ENCODE results near the gene TXNL4B. TPM values are rescaled to one million over a fixed set of nuclear protein-coding genes. Genes with fewer than 3 reads are reported as not detected.

TXNL4B gene
- total RNA-seq (2021; fragmentation: NEBNext Ultra II Directional; extraction: Animal tissue kit (Norgen Biotek cat#: 25700)), result 10 to 100 TPM in 3 of 6 experiments, 1 to 10 TPM in 3; 5.9 to 10.4 (median 9.9) TPM
- long read RNA-seq, transcript TXNL4B-201 (4 exons, 2,556 nt), result major isoform, 11 of 17 reads
- long read RNA-seq, partial matches to known transcripts, result 1 of 17 reads
- long read RNA-seq, other reads (novel, unspliced or antisense), result 4 of 17 reads

GRCh38 chr16:72093448-72094265 is at the start of gene TXNL4B, which contains the start of gene DHX38:
TSS of gene TXNL4B (minus strand) at chr16:72093620. CDS start at chr16:72090749, 2,871 bp downstream.
TSS of gene DHX38 (plus strand) at chr16:72093847. CDS start at chr16:72096158, 2,311 bp downstream.
- peaks cover 24% of the 10 kb centered on the region for H3K36me3 Mint-ChIP-seq (ENCODE audit: low read depth)
- peak; percentile 99 for DNase-seq
- peak within 1 kb of the TSS; percentile 100 for H3K4me3 Mint-ChIP-seq
- H3K27me3 Mint-ChIP-seq (ENCODE audit: insufficient read depth), result peaks cover 4% of the 10 kb centered on the region; the same call in 1 of the 2 replicates
- H3K27ac Mint-ChIP-seq, result peak within 1 kb of the TSS; percentile 96
- H3K9me3 Mint-ChIP-seq, result no peaks in the 10 kb centered on the region
- no peak; the same call in 1 of the 2 replicates for TF ChIP-seq CTCF (IDR thresholded peaks at IDR 0.05)
- peaks cover 37% of the 10 kb centered on the region for H3K4me1 Mint-ChIP-seq (ENCODE audit: low read depth)

- no peaks in the 10 kb centered on the region for H3K4me1 Mint-ChIP-seq (ENCODE audit: low read depth)
- DNase-seq, result no peak
- H3K9me3 Mint-ChIP-seq, result no peaks in the 10 kb centered on the region
- H3K27ac Mint-ChIP-seq, result no peak overlapping the region
- H3K27me3 Mint-ChIP-seq (ENCODE audit: insufficient read depth), result peaks cover 5% of the 10 kb centered on the region
- no peak overlapping the region for H3K4me3 Mint-ChIP-seq
- H3K36me3 Mint-ChIP-seq (ENCODE audit: low read depth), result no peaks in the 10 kb centered on the region
- no peak for TF ChIP-seq CTCF (IDR thresholded peaks at IDR 0.05)
These were observed 49.1 kb upstream of the TXNL4B start for GRCh38 chr16:72142476-72142875.

DNA sequence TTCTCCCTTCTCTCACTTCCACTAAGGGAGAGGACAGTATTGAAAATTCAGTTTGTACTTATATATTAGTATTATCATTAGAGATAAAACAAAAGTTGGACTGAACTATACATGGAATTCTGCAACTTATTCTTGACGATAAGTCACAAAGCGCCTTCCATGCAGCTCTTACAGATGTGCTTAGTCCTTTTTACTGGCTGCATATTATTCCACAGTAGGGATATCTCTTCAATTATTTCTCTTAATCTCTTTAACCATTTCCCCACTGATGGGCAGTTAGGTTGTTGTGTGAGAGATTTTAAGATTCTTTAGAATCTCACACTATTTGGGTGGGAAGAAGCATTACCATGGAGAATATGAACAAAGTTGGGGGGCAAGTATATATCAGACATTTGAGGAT is 46.5 kb upstream of the TXNL4B start:
- Mint-ChIP-seq H3K36me3 (ENCODE audit: low read depth) (no peaks in the 10 kb centered on the region), H3K4me1 (ENCODE audit: low read depth) (no peaks in the 10 kb centered on the region), H3K9me3 (no peaks in the 10 kb centered on the region), H3K27ac (no peak overlapping the region), H3K4me3 (no peak overlapping the region), H3K27me3 (ENCODE audit: insufficient read depth) (peaks cover 3% of the 10 kb centered on the region)
- DNase-seq, result no peak
- TF ChIP-seq CTCF (IDR thresholded peaks at IDR 0.05), result no peak

- H3K27ac Mint-ChIP-seq, result no peak overlapping the region
- H3K4me1 Mint-ChIP-seq (ENCODE audit: low read depth), result no peaks in the 10 kb centered on the region
- no peak for TF ChIP-seq CTCF (IDR thresholded peaks at IDR 0.05)
- H3K36me3 Mint-ChIP-seq (ENCODE audit: low read depth), result no peaks in the 10 kb centered on the region
- DNase-seq, result no peak
- H3K4me3 Mint-ChIP-seq, result no peak overlapping the region
- peaks cover 3% of the 10 kb centered on the region for H3K27me3 Mint-ChIP-seq (ENCODE audit: insufficient read depth)
- H3K9me3 Mint-ChIP-seq, result no peaks in the 10 kb centered on the region
These were observed 44.7 kb upstream of the TXNL4B start for GRCh38 chr16:72138064-72138572.

DNA sequence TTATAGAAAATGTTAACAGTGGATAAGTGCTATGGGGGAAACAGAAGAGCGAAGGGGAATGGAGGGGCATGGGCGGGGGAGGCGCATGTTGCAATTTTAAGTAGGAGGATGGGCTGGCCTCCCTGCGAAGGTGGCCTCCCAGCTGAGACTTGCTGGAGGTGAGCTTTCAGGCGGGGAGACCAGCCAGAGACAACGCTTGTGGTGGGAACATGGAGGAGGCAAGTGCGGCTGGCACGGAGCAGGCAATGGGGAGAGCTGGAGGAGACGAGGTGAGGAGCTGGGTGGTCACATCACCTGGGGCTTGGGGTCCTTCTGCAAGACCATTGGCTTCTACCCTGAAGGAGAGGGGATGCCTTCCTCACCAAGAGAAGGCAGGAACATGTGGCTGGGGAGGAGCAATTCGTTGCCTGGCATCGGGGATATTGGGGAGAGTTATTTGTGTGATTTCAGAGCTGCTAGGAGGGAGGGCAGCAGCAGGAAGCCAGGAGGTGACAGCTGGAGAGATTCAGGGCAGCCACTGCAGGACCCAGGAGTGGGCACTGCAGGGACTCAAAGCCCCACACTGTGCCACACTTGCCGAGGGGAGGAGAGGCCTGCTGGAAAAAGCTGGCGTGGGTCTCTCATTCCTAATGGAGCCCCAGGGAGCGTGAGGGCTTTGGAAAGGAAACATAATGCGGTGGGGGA is 44.1 kb upstream of the TXNL4B start:
- Mint-ChIP-seq H3K27ac (no peak overlapping the region), H3K9me3 (no peaks in the 10 kb centered on the region), H3K4me1 (ENCODE audit: low read depth) (no peaks in the 10 kb centered on the region), H3K4me3 (no peak overlapping the region), H3K27me3 (ENCODE audit: insufficient read depth) (peaks cover 7% of the 10 kb centered on the region), H3K36me3 (ENCODE audit: low read depth) (no peaks in the 10 kb centered on the region)
- DNase-seq, result no peak
- TF ChIP-seq CTCF (IDR thresholded peaks at IDR 0.05), result no peak

Measured in HFFc6 (cell line).